HAP-1 (cell line): ENCODE data around the gene ADGRD1.

Experiments
- DNase-seq, 2 experiments: peaks; one replicate each; pipeline ENCODE4 v3.0.0-alpha.2; 2016 to 2020; ENCODE audit warnings: low spot score in 2 of 2
- H3K27me3 ChIP-seq: fragments of 250-450 bp; sonication (Bioruptor Pico); 2 replicates; pipeline ENCODE4 v1.5.1; 2020; ENCODE audit warnings: low read depth, mild to moderate bottlenecking, moderate library complexity
- H3K36me3 ChIP-seq: fragments of 250-450 bp; sonication (Bioruptor Pico); replicated peaks from 2 replicates; pipeline ENCODE4 v1.5.1; 2020; ENCODE audit warnings: mild to moderate bottlenecking
- H3K4me1 ChIP-seq: fragments of 250-450 bp; sonication (Bioruptor Pico); 2 replicates; pipeline ENCODE4 v1.5.1; 2020; ENCODE audit warnings: mild to moderate bottlenecking
- H3K4me3 ChIP-seq: fragments of 250-450 bp; sonication (Bioruptor Pico); 2 replicates; pipeline ENCODE4 v1.5.1; 2020; ENCODE audit warnings: mild to moderate bottlenecking, moderate library complexity
- H3K9me3 ChIP-seq: fragments of 250-450 bp; sonication (Bioruptor Pico); 2 replicates; pipeline ENCODE4 v1.5.1; 2020; ENCODE audit warnings: mild to moderate bottlenecking, moderate library complexity
- in situ Hi-C: fragments of 300-500 bp; cut with MboI; formaldehyde crosslinking; loops from 3 replicates; pipeline ENCODE4 v1.14.3; 2020; ENCODE audit warnings: low sequenced_read_pairs, inconsistent platforms, mixed read lengths

The ADGRD1 gene

DNA sequence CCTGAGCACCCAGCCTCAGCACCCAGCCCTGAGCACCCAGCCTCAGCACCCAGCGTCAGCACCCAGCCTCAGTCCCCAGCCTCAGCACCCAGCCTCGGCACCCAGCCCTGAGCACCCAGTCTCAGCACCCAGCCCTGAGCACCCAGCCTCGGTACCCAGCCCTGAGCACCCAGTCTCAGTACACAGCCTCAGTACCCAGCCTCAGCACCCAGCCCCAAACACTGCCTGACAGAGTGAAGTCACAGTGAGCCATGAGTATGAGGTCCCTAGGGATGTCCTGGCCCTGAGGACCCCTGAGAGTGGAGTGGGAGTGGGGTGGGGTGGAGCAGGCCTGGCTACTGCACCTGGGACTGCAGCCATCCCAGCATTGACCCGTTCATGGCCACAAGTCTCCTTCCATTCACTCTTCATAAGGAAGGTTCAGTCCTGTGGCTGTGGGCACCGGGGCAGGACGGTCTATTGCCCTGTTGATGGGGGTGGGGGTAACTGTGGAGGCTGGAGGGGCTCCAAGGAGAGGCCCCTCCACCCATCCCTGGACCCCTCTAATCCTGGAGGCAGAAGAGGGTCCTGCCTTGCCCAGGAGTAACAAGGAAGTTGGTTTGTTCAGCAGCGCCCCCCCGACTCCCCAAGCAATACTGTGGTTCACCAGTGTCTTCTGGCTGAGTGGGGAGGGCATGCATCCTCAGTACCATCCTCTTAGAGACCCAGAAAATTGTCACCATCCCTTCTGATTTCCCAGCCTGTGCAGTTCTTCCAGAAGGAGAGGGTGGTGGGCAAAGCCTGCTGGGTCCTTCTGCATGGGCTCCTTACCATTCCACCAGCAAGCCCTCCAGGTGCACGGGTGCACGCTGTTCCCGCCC, 140.5 kb downstream of the ADGRD1 start:
- no peaks in the 10 kb centered on the region for H3K9me3 ChIP-seq
- DNase-seq = no peak
- in situ Hi-C loops = no loop called here
- H3K4me1 ChIP-seq = no peaks in the 10 kb centered on the region
- no peak overlapping the region for H3K4me3 ChIP-seq
- H3K27me3 ChIP-seq = peaks cover 2% of the 10 kb centered on the region; the same call in 1 of the 2 replicates
- H3K36me3 ChIP-seq = no peaks in the 10 kb centered on the region

DNA sequence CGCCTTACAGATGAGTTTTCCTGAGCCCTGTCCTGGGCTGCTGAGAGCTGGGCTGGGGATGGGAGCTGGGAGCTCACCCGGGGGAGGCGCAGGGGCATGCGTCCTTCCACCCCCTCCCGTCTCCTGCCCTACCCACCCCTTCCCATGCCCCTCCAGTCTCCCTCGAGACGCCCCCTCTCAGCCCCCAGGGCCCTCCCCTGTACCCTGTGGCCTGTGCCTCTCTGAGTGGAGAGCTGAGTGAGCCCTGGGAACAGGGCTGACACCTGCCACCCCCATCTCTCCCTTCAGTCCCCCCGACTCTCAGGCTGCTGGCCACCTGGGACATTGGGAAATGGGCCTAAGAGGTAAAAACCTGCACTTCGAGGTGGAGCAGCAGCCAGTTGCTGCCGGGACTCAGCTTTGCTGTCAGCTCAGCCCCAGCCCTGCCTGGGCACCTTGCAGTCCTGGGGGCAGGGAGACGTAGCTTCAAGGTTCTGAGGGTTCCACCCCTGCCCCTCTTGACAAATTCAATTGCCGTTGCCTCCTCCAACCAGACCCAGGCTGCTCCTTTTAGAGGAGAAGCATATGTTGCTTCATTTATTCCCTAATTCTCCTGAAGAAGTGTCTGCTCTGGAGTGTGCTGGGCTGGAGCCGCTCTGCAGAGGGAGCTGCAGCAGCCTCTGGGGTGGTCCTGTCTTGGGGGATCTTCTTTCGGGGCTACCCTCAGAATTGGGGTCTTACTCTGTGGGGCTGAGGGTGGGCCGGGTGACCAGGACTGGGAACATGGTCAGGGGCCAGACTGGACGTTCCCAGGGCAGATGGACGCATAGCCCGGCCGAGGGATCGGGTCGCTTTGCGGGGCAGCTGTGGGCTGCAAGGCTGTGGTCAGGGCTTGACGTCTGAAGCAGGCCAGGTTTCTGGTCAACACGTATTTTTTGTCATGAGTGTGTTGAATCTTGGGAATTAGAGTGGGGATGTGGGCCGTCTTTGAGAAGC, 141.4 kb downstream of the ADGRD1 start:
- H3K27me3 ChIP-seq = no peaks in the 10 kb centered on the region

DNA sequence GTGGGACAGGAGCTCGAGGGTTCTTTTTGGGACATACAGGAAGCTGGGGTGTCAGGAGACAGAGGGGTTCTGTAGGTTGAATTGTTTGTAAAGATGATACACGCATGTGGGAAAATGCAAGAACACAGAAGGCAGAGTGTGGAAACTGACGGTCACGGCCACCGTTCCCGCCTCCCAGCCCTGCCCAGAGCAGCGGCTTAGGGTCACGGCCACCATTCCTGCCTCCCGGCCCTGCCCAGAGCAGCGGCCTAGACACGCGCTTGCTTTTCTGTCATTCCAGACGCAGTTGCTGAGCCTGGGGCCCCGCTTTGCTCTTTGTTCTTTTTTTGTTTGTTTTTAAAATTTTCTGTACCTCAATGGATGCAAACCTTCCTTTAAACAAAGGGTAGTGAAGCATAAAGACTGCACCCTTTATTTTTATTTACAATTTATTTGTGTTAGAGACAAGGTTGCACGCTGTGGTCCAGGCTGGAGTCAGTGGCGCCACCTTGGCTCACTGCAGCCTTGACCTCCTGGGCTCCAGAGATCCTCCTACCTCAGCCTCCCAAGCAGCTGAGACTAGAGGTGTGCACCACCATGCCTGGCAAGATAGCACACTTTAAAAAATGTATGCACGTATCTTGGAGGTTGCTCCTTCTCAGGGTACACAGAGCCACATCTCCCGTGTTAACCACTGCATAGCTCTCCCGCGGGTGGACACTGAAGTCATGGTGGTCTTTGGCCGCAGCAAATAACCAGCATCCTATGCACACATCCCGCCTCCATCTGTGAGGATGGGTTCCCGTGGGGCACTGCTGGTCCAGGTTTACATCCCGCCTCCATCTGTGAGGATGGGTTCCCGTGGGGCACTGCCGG, 142.3 kb downstream of the ADGRD1 start:
- Histone ChIP-seq H3K4me3 (no peak overlapping the region), H3K9me3 (no peaks in the 10 kb centered on the region), H3K36me3 (no peaks in the 10 kb centered on the region), H3K27me3 (no peaks in the 10 kb centered on the region), H3K4me1 (no peaks in the 10 kb centered on the region)
- in situ Hi-C loops = no loop called here
- DNase-seq = no peak

More for the DNA sequence above, 141.4 kb downstream of the ADGRD1 start:
- Histone ChIP-seq H3K4me1 (no peaks in the 10 kb centered on the region), H3K4me3 (no peak overlapping the region), H3K36me3 (no peaks in the 10 kb centered on the region), H3K9me3 (no peaks in the 10 kb centered on the region)
- no peak for DNase-seq
- in situ Hi-C loops = no loop called here

DNA sequence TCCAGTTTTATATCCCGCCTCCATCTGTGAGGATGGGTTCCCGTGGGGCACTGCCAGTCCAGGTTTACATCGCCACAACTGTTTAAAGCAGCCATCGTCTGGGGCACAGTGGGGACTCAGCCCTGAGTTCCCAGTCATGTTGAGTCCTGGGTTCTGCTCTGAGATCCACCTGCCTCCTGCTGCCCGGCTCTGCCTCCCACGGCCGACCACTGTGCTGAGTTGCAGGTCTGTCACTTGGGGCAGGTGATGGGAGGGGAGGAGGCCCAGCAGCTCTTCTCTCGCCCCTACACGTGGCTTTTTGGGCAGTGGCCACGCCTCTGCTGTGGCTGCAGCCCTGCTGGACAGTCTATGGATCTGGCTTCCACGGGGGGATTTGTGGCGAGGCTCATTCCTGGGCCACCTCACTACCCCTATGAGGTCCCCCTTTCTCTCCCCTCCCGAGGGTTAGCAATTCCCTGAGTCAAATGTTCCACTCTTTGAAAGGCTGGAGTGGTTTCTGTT, 143.0 kb downstream of the ADGRD1 start:
- no peak for DNase-seq
- H3K27me3 ChIP-seq = no peaks in the 10 kb centered on the region
- H3K9me3 ChIP-seq = no peaks in the 10 kb centered on the region
- H3K4me1 ChIP-seq = no peaks in the 10 kb centered on the region
- no peaks in the 10 kb centered on the region for H3K36me3 ChIP-seq
- in situ Hi-C loops = no loop called here
- no peak overlapping the region for H3K4me3 ChIP-seq

DNA sequence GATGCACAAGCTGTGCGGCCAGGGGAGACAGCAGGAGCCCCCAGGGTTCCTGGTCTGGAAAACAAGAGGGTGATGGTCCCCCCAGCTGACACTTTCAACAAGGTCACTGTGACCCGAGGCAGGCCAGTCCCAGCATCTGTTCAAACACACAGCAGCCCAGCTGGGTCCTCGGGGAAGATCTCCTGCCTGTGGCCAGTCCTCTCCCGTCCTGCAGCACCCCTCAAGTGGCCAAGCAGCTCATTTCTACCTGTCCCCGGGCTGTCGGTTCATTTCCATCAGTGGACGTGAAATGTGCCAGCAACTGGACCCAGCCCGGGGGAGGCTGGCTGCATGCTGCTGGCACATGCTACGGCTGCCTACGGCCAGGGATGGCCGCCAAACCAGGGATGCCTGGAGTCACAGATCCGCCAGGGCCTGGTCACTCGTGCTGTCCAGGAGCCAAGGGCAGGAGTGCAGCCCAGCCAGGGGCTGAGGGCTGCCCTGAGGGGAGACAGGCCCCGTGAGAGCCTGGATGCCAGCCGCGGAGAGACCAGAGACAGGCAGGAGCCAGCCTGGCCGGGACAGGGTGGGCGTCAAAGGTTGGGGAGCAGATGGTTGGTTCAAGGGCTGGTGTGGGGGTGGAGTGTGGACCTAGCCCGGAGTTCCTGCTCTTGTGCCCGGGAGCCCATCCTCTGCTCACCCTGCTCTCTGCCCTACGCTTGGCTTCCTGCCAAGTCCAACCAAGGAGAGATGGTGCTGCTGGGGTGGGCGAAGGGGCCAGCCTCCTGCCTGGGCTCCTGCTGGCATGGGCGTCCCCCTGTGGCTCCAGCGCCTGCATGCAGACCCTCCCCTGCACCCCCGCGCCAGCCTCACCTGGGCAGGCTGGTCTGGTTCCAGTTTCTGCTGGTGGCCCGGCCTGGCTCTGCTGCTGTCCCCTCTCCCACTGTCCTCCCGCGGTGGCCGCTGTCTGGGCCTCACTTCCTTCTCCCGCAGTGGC, 143.8 kb downstream of the ADGRD1 start:
- in situ Hi-C loops = no loop called here
- Histone ChIP-seq H3K4me3 (no peak overlapping the region), H3K27me3 (no peaks in the 10 kb centered on the region), H3K4me1 (no peaks in the 10 kb centered on the region), H3K9me3 (no peaks in the 10 kb centered on the region), H3K36me3 (no peaks in the 10 kb centered on the region)
- DNase-seq = no peak

DNA sequence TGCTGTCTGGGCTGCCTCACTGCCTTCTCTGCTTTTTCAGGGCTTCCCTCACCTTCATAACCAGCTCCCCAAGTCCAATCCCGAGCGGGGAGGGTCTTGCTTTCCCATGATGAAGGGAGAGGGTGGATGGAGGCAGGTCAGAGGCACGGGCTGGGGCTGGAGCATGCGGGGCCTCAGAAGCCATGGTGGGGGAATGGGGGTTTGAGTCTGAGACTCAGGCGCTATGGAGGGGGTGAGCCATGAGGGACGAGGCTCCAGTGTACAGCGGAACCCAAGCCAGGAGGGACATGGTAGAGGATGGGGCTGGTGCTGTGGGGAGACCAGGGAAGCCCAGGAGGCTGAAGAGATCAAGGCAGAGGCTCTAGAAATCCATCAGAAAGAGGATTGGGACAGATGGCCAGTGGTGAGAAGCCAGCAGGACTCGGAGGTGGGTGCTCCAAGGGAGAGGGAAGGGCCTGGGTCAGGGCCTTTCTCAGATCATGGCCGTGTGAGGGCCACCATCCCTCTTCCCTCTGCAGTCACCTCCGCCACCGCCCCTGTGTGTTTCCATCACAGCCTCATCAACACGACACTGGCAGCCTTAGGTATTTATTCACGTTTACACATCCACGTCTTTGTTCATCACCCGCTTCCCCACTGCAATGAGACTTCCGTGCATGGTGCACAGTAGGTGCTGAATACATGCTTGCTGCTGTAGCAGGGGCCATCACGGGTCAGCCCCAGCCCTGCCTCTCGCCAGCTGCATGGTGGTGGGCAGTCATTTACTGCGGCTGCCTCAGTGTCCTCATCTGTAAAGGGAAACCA, 144.7 kb downstream of the ADGRD1 start:
- Histone ChIP-seq H3K27me3 (no peaks in the 10 kb centered on the region), H3K4me1 (no peaks in the 10 kb centered on the region), H3K4me3 (no peak overlapping the region), H3K36me3 (no peaks in the 10 kb centered on the region), H3K9me3 (no peaks in the 10 kb centered on the region)
- in situ Hi-C loops = no loop called here
- DNase-seq = no peak

DNA sequence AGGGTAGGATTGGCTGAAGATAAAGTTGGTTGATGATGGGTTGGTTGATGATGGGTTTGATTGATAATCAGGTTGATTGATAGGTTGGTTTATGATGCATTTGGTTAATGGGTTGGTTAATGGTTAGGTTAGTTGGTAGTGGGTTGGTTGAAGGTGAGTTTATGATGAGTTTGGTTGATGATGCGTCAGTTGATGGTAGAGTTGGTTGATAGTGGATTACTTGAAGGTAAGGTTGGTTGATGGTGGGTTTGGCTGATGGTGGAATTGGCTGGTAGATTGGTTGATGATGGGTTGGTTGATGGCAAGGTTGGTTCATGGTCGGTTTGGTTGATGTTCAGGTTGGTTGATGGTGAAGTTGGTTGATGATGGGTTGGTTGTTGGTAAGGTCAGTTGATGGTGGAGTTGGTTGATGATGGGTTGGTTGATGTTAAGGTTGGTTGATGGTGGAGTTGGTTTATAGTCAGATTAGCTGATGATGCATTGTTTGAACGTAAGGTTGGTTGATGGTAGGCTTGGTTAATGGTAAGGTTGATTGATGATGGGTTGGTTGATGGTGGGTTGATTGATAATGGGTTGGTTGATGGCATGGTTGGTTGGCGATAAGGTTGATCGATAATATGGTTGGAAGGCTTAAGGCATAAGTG, 146.4 kb downstream of the ADGRD1 start:
- in situ Hi-C loops = no loop called here
- Histone ChIP-seq H3K4me3 (no peak overlapping the region), H3K9me3 (no peaks in the 10 kb centered on the region), H3K4me1 (no peaks in the 10 kb centered on the region), H3K36me3 (no peaks in the 10 kb centered on the region), H3K27me3 (no peaks in the 10 kb centered on the region)
- DNase-seq = no peak

DNA sequence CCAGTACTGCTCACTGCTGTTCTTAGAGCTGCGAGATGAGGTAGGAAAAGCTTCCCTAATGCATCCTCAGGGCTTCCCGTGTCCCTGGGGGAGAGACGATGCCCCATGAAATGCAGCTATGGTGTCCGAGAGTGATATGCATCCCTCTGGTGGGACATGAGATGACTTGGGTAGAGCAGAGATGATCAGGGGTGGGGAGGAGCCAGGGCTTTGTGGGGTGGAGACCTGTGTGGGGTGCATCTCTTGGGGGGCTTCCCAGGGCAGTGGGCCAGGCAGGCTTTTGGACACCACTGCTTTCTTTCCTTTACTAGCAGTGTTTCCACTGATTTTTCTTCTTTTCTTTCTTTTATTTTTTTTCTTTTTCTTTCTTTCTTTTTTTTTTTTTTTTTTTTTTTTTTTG, 147.3 kb downstream of the ADGRD1 start:
- in situ Hi-C loops = no loop called here
- no peak overlapping the region for H3K4me3 ChIP-seq
- H3K4me1 ChIP-seq = no peaks in the 10 kb centered on the region
- no peaks in the 10 kb centered on the region for H3K36me3 ChIP-seq
- no peaks in the 10 kb centered on the region for H3K9me3 ChIP-seq
- no peak for DNase-seq
- no peaks in the 10 kb centered on the region for H3K27me3 ChIP-seq

DNA sequence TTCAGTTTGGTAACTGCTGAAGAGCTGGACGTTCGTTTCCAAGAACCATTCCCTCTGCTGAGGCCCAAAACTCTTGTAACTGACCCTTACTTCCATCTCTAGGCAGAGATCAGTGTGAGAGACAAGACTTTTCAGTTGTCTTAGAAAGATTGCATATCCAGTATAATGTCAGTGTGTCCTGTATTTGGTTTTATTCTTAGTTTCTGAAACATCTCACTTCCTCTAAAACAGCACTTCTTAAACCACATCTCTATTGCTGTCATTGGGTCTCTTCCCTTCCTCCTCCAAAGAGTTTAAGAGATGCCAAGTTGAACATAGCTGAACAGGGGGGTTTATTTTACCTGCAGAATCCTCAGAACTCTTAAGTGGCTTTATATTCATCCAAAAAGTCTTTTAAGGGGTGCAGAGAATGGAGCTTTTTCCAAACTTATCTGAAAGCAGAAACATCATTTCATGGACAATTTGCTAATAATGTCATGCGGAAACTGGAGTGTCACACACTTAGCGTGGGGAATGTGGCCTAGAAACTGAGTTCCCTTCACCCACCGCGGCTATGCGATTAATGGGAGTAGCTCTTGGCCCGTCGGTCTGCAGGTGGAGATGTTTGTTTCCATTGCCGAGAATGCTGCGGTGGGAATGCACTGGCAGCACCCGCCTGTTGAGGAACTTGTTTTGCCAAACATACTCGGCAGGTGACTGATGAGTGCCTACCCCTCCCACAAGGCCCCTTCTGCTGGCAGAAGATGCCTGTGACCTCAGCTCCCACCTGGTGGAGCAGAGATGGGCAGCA, 148.2 kb downstream of the ADGRD1 start:
- Histone ChIP-seq H3K4me1 (no peaks in the 10 kb centered on the region), H3K4me3 (no peak overlapping the region), H3K27me3 (no peaks in the 10 kb centered on the region), H3K9me3 (no peaks in the 10 kb centered on the region), H3K36me3 (no peaks in the 10 kb centered on the region)
- DNase-seq = no peak
- in situ Hi-C loops = no loop called here

DNA sequence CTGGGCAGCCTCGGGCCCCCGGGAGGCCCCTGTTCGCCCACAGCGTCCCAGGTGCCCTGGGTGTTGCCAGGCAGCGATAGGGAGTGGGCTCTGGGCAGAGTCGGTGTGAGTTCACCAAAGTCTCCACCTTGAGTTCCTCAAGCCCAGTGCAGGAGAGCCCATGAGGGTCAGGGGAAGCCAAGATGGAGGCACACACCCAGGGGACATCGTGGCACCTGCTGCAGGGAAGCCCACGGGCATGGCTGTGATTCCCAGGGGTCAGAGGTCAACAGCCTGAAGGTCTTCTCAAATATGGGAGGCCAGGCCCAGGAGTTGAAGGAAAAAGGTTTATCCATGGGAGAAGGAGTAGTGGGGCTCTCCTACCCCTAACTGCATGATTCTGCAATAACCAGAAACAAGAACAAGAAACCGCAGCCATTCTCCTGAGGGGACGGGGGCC, 148.8 kb downstream of the ADGRD1 start:
- Histone ChIP-seq H3K9me3 (no peaks in the 10 kb centered on the region), H3K36me3 (no peaks in the 10 kb centered on the region), H3K4me3 (no peak overlapping the region), H3K27me3 (no peaks in the 10 kb centered on the region), H3K4me1 (no peaks in the 10 kb centered on the region)
- in situ Hi-C loops = no loop called here
- DNase-seq = peak in 1 of 2 experiments; percentile 3
